HG02885 (cell line): ENCODE measurements around the gene SUGCT.
"Not testable (repeated sequence)": the region's sequence is repeated elsewhere in the genome, so short reads cannot be mapped to it uniquely, and the experiment has no call there.

ENCODE experiments used
- ATAC-seq: cut with Tn5 transposase; IDR thresholded peaks from one replicate; pipeline ENCODE4 v1.9.1; 2021; ENCODE audit warnings: mild to moderate bottlenecking; ENCODE audit not compliant: unreplicated experiment, poor library complexity

The SUGCT gene

DNA sequence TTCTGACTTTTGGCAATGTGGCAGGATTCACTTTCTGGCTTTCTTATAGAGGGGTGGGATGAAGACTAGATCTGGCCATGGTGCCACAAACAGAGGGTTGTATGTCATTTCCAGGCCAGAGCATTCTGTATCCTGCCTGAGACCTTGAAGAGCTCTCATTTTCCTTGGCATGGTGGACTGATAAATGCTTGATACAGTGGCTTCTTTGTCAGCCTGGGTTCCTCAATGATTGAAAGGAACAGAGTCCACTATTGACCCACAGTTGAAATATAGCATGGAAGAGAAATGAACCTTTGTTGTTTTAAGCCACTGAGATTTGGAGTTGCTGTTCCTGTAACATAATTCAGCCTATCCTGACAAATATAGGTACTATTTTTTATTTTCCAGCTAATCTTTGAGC, 462.7 kb downstream of the SUGCT start:
- no peak for ATAC-seq

DNA sequence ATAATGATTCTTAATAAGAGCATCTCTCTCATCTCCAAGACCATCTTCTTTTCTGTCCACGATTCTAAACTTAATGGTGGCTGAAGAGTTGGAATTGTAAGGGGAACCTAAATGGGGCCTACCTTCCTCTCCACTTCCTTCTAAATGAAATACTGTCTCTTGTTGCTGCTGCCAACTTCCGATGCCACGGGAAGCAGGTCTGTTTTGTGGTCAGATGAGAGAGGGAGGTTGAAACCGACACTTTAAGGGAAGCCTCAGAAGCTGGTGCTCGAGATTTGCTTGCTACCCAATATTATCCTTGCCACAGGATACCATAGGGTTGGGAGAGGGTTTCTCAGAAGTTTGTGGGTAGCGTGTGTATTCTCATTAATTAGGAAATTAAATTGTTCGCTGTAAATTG, 464.1 kb downstream of the SUGCT start:
- ATAC-seq = no peak

DNA sequence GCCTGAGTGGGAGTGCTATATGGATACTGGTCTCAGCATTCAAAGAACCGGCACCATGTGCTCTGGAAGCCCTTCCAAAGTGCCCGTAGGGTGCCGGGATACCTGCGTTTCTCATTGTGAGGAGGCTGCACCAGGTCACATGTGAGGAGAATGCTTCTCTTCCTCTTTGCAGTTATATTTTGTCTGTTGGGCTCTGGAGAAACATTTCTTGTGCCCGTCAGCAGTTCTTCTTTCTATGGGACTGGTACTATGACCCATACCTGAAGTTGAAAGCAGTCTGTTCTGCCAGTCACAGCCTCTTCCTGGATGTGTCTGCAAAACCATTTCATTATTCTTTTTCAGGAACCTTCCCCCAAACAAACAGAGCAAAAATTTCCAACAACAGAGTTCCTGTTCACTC, 465.0 kb downstream of the SUGCT start:
- ATAC-seq = no peak

DNA sequence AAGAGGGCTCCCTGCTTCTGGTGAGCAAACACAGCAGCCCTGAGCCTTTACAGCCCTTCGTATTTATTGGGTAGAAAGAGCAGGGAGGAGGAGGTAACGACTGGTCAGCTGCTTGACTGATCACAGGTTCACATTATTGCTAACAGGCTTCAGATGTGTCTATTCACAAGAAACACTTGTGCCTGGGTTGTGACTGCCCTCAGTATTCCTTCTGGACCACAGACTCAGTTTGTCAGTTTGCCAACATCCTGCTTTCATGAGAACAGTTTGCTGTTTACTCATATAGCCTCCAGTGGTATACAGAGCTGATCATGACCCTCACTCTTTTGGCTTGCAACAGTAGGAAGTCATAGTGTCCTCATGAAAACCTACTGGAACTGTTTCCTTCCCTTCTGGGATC, 467.5 kb downstream of the SUGCT start:
- not testable (repeated sequence) for ATAC-seq

DNA sequence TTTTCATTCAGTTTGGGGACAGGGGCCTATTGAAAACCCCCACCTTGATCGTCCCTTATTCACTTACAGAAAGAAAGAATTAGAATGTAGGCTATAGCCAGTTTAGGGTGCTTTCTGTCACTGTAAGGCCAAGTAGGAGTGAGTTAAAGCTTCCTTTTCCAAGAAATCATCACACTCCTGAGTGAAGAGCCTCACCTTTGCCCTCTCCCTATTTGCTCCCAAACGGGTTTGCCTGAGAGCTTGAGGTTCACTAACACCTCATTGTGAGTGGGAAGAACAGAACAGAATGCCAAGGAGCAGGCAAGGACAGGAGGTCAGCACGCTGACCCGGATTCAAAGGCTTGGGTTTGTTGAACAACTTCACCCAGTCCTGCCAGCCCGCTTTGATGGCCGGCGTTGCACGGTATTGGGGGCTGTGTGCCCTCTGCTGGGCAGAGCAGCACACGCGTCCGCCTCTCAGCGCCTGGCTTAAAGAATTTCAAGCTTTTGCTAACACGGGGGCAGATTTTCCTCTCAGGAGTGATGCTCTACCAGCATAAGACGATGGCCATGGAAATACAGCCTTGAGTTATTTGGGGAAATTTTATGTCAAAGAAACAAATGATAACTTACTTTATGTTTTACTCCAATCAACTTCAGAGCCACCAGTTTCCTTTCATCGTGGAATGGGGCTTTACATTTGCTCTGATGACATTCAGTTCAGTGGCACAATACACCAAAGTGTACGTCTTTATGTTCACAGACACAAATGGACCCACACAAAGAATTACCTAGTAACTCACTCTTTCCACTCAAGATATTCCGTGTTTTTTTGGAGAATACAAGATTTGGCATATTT, 470.0 kb downstream of the SUGCT start:
- peak; percentile 95 for ATAC-seq

DNA sequence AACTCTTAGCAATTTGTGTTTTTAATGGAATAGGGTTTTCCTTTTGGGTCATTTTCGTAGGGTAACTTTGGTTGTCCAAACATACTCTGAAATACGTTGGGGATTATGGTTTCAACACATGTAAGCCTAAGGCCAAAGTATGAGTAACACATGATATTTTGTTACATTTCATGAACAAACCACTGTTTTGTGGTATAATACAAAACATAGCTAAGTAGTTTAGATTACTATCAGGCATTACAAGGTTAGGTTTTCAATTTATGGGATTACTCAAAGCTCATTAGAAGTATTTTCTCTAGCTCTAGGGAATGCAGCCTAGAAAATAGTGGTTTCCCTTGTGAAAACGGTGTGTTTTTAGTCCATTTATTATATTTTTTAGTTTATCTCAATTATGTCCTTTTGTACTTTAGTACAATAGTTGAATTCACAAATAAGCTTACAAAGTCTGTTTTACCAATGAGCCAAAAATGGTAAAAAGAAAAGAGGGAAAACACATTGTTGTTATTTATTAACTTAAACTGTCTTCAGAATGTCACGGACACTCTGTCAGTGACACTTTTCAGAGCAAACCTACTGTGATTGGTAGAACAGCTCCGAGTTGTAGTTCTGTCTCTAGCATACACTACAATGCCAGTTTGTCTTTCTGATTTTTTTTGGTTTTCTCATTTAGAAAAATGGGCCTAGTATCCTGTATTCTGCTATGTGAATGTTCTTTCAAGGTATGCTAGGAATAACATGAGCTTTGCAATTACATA, 473.7 kb downstream of the SUGCT start:
- no peak for ATAC-seq

DNA sequence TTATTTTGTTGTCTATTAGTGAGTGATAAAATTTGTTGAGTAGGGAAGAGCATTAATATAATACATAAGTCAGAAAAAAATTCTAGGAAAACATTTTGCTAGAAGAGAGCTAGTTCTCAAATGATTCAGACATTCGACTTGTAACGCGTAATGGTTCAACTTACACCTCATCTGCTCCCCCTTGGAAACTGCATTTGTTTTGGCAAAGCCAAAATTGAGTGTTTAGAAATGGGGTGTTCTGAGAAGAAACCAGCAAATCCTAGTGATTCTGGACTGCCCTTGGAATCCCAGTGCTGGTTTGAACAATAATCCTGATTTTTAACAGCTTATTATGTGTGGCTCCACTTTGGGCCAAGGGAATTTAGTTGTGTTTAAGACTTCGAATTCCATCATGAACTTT, 475.7 kb downstream of the SUGCT start:
- no peak for ATAC-seq

DNA sequence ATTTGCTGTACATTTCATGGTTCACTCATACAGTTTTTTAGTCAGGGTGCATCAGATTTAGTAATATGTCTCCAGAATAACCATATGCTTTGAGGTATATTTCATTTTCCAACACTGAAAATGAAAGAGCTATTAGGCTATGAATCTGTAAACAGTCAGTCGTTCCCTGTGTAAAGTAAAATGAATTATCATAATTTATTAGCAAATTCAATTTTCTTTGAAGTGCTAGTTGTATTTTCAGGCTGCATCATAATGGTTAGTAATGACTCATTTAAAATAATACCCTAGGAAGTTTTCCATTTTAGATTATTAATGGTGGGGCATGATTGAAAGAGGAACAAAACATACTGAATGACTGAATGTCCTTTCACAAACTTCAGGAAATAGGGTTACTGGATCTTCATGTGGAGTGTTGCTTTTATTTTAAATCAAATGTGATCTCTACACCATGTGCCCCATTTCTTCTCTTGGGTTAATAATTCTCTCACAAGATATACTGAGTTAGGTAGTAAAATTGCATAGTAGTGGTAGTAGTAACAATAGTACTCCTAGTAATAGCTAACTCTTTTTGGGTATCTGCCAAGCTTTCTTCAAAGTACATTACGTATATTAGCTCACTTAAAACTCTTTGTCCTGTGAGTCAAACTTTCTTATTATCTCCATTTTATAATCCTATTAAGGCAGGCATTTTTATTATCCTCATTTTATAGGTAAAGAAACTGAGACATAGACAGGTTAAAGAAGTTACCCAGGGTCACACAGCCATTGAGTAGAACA, 476.5 kb downstream of the SUGCT start:
- ATAC-seq = no peak

DNA sequence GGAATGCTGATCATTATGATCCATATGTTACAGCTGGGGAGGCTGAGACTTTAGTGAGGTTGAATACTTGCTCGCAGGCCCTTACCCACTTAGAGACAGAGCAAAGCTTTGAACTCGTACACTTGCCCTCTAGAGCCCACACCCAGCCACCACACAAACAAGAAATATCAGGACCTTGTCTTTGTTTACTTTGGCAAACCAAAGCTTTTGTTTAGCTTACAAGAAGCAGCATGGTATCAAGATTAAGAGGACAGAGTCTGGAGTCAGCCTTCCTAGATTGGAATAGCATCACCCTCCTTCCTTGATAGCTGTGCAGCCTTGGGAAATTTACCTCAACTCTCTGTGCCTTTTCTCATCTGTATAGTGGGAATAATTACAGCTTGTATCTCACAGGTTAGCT, 477.5 kb downstream of the SUGCT start:
- no peak for ATAC-seq

DNA sequence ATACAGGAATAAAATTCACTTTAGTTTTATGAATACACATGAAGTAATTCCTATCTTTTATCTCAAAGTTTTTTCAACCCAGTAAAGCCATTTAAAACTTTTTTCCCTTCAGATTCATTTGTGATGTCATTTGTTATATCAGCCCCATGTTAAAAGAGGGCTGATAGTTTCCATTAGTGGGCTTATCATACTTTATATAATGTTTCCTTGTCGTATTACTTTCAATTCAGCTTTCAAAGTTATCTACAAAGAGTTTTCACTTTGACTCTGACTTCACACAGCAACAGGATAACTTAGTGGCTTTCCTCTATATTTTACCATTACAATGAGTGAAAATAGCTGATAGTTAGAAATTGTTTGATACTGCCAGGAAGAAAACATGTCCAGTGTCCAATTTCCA, 484.8 kb downstream of the SUGCT start:
- no peak for ATAC-seq

DNA sequence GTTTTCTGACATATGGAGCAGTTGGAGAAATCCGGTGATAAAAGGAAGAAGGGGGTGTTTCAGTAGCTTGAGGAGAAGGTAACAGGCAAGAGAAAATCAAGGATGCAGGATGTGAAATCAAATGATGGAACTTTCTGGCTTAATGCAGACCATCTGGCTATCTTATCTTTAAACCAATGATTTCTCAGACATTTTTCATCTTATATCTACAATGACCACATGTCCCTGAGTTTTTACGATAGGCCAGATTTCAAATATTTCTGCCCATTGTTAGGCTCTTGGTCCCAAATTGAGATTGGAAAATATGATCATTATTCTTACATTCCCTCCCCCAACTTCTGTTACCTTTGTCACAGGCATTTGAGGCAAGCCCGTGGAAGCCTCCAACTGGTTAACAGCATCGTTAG, 486.8 kb downstream of the SUGCT start:
- ATAC-seq = no peak

DNA sequence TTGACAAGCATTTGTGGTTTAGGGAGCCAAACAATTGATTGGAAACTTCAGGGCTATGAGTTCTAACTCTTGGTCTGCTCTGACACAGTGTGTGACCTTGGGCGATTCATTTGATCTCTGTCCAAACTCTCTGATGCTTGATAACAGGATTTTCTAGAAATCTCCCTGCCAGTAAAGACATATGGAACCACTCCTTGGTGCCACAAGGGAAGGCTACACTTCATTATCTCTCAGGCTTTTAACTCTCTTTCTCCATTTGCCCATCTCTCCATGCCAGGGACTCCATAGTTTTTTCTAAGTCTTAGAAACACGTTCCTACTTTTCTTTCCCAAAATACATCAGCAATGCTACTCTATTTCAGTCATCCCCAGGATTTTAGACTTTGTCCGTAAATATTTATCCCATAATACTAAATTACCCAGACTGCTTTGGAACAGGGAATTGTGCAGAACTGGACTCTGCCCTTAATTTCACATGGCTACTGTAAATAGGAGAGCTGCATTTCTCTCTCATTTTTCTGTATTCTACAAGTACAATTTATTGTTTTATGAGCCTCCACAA, 488.2 kb downstream of the SUGCT start:
- no peak for ATAC-seq

DNA sequence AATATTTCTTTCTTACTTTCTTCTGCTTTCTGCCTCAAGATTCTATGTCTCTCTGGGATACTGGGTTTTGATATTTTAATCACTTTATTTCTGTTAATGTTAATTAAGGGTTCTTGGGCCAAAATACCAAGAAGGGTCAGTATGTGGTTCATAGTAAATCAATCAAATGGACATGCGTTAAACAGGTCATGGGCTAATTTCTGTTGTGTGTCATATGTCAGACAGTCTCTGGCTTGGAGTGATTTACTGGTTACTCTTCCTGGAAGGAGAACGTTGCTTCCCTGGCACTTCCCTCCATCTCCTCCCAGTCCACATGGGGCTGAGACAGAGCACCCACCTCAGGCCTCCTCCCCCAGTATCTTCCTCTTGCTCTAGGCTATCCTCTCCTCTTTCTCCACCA, 489.1 kb downstream of the SUGCT start:
- no peak for ATAC-seq

DNA sequence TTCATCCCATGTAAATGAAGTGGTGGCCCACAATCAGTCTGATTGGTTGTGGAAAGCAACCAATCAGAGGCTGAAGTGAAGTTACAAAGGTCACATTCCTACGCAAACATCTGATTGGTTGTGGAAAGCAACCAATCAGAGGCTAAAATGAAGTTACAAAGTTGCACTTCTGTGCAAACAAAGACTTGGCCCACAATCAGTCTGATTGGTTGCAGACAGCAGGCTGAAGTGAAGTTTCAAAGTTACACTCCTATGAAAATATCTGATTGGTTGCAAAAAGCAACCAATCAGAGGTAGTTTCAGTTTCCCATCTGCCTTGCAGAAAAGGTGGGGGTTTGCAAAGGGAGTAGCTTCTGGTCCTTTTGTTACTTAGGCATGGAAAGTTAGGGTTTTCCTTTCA, 492.6 kb downstream of the SUGCT start:
- ATAC-seq = not testable (repeated sequence)

DNA sequence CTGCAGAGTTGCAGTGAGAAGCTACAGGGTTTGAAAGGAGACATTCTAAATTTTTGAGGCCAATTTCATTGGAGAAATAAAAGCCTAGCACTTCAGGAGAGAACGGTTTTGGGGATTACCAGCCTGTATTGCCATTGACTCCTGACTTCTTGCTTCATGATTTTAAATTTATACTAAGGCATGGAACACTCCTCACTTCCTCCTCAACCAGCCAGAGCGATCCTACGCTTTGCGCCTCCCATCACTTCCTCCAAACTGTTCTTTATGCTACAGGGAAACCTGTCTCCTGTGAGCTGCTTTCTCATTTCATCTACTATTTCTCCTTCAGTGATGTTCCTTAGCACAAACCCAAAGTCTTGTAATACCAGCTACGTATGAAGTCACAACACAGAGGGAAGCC, 495.1 kb downstream of the SUGCT start:
- ATAC-seq = no peak

DNA sequence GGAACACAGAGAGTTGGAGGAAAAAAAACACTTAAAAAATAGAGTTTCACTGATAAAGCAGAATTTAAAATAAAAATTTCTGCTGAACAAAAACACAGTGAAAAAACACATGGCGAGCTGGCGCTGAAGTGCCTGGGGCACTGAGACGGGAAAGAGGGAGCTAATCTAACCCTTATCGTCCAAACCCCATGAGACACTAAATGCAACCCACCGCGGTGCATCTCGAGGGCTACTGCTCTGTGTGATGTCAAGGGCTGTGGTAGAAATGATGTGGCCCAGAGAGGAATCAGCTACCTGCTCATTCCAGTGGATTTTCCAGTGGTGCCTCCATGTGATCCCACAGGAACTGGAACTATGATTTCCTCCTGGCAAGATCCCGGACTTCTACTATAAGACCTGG, 499.3 kb downstream of the SUGCT start:
- ATAC-seq = no peak

DNA sequence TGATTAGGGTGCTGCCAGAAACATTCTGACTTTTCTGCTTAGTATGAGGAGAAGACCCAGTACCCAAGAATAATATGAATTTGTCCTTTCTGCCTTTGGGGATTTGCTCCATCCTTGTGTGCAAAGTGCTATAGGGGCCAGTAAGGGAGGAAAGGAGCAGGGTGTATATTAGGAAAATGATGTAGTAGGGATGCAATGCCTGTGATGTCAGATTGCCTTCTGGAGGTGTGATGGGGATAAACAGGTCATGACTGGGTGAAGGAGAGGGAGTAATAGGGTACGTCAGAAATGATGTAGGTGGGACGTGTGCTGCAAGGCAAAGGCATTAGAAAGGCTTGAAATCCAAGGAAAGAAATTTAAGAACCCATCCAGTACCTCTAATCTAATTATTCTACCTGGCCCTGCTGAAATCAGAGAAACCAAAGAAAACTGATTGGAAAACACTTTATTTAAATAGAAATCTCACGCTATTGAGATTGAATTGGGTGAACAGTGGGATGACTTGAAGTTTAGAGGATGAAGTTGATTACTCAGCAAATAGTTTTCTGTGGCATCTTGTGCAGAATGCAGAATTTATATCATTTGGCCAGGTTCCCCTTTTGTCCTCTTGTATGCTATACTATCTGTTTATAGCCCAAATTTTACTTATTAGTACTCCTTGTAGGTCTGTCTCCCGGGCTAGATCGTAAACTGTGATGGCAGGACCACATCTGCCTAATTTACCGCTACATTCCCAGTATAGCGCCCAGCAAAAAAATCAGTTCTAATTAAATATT, 503.9 kb downstream of the SUGCT start:
- no peak for ATAC-seq

DNA sequence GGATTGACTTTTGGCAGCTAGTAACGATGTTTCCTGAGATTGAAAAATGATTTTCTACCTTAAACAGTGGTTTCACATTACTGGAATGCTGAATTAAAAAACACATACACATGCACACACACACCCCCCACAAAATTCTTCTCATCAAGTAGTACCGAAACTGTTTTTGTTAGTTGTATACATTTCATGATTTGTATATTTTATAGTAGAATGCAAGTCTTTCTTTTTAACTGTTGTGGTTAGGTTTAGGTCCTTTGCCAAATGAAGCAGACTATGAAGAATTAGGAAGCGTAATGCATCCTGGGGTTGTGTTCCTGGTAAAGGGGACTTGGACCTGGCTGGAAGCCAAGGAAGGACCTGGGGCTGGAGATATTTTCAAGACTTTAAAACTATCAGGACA, 505.8 kb downstream of the SUGCT start:
- no peak for ATAC-seq

DNA sequence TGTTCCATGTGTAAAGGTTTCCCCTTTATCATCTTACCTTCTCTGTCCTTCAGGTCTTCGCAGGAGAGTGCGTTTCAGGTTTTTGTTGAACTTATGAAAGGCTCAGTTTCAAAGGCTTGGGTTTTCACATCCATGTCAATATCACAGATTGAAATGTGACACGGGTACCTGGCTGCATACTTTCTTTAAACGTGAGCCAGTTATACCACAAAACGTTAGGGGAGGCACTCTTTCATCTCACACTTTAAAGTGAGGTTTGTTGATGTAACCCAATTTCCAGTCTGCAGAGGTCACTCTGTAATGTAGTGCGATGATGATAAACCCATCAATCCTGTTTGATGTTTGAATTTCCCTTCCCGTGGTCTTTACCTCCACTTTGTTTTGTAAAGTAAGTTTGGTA, 506.9 kb downstream of the SUGCT start:
- ATAC-seq = no peak

DNA sequence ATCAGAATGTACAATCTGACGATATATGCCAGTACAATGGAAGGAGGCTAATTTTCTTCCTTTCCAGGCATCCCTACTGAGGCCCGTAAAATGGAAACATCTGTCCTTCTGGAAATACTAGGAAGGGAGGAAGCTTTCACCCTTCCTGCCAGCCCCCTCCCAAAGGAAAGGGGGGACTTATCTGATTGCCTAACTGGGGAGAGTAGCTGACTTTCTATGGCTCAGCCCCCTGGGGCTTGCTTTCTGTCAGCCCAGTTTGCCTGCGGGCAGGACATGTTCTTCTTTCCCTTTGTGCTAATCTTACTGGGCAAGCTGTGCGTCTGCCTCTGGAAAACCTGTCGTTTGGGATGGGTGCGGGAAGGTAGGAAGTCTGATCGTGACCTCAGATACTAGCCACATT, 508.9 kb downstream of the SUGCT start:
- ATAC-seq = no peak
